Measurements from ENCODE around the gene PRRT2. TPM values are rescaled to one million over a fixed set of nuclear protein-coding genes. Genes with fewer than 3 reads are reported as not detected.

PRRT2 gene
- total and polyA plus RNA-seq, 10 of the 15 experiments (the other 5 are each of a cell fraction or from before 2014, with no cell fraction given): 0.08 to 0.49 (median 0.12) TPM; not detected in 4

DNA sequence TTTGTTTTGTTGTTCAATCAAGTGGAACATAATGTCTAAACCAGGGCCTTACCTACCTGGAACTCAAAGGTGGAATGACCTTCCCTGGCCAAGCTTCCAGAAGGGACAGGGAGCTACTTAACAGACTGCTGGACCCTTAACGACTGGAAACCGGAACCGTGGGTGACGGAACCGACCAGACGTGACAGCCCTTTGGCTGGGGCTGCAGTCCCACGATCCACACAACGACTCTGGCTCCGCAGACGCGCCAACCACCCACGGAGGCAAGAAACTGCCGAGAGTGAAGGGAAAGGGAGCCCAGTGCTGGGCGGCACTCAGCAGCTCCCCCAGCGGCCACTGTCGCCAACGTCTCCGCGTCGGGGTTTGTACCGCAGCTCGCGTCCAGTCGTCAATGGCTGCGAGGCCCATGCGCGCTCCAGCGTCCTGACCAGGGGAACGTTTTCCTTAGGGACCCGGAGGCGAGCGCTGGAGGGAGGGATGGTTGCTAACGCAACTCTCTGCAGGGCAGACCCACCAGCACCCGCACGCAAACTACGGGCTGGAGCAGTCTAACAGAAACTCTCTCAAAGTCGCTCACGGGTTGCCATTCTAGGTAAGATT, 27.0 kb upstream of the PRRT2 start (continued):
- TF ChIP-seq, protein P1, sequence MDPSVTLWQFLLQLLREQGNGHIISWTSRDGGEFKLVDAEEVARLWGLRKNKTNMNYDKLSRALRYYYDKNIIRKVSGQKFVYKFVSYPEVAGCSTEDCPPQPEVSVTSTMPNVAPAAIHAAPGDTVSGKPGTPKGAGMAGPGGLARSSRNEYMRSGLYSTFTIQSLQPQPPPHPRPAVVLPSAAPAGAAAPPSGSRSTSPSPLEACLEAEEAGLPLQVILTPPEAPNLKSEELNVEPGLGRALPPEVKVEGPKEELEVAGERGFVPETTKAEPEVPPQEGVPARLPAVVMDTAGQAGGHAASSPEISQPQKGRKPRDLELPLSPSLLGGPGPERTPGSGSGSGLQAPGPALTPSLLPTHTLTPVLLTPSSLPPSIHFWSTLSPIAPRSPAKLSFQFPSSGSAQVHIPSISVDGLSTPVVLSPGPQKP (IDR thresholded peaks at IDR 0.05; ENCODE audit: low read depth, low read length): no peak
- no peak for TF ChIP-seq TCF7 (IDR thresholded peaks at IDR 0.05; ENCODE audit: borderline replicate concordance)
- TF ChIP-seq RBBP5 (conservative IDR thresholded peaks at IDR 0.05): no peak
- TF ChIP-seq, protein P2, sequence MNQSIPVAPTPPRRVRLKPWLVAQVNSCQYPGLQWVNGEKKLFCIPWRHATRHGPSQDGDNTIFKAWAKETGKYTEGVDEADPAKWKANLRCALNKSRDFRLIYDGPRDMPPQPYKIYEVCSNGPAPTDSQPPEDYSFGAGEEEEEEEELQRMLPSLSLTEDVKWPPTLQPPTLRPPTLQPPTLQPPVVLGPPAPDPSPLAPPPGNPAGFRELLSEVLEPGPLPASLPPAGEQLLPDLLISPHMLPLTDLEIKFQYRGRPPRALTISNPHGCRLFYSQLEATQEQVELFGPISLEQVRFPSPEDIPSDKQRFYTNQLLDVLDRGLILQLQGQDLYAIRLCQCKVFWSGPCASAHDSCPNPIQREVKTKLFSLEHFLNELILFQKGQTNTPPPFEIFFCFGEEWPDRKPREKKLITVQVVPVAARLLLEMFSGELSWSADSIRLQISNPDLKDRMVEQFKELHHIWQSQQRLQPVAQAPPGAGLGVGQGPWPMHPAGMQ (IDR thresholded peaks at IDR 0.05; ENCODE audit: borderline replicate concordance): no peak
- TF ChIP-seq, protein P3, sequence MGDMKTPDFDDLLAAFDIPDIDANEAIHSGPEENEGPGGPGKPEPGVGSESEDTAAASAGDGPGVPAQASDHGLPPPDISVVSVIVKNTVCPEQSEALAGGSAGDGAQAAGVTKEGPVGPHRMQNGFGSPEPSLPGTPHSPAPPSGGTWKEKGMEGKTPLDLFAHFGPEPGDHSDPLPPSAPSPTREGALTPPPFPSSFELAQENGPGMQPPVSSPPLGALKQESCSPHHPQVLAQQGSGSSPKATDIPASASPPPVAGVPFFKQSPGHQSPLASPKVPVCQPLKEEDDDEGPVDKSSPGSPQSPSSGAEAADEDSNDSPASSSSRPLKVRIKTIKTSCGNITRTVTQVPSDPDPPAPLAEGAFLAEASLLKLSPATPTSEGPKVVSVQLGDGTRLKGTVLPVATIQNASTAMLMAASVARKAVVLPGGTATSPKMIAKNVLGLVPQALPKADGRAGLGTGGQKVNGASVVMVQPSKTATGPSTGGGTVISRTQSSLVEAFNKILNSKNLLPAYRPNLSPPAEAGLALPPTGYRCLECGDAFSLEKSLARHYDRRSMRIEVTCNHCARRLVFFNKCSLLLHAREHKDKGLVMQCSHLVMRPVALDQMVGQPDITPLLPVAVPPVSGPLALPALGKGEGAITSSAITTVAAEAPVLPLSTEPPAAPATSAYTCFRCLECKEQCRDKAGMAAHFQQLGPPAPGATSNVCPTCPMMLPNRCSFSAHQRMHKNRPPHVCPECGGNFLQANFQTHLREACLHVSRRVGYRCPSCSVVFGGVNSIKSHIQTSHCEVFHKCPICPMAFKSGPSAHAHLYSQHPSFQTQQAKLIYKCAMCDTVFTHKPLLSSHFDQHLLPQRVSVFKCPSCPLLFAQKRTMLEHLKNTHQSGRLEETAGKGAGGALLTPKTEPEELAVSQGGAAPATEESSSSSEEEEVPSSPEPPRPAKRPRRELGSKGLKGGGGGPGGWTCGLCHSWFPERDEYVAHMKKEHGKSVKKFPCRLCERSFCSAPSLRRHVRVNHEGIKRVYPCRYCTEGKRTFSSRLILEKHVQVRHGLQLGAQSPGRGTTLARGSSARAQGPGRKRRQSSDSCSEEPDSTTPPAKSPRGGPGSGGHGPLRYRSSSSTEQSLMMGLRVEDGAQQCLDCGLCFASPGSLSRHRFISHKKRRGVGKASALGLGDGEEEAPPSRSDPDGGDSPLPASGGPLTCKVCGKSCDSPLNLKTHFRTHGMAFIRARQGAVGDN (IDR thresholded peaks at IDR 0.05): no peak
- no peak for TF ChIP-seq SPI1 (IDR thresholded peaks at IDR 0.05; ENCODE audit: borderline replicate concordance, insufficient read depth, low read depth, low read length)
- peak; percentile 34; the same call in 1 of the 2 replicates for TF ChIP-seq SMC3 (IDR thresholded peaks at IDR 0.05; ENCODE audit: borderline replicate concordance, low read length)
- TF ChIP-seq NFXL1 (IDR thresholded peaks at IDR 0.05; ENCODE audit: borderline replicate concordance): no peak
- TF ChIP-seq SIN3A (IDR thresholded peaks at IDR 0.05; ENCODE audit: low read depth, low read length): no peak
- no peak for TF ChIP-seq PML (IDR thresholded peaks at IDR 0.05; ENCODE audit: low read length)
- no peak for TF ChIP-seq ESRRA (IDR thresholded peaks at IDR 0.05; ENCODE audit: low read length)
- no peak for TF ChIP-seq ZBED1 (IDR thresholded peaks at IDR 0.05; ENCODE audit: borderline replicate concordance)
- TF ChIP-seq, protein P4, sequence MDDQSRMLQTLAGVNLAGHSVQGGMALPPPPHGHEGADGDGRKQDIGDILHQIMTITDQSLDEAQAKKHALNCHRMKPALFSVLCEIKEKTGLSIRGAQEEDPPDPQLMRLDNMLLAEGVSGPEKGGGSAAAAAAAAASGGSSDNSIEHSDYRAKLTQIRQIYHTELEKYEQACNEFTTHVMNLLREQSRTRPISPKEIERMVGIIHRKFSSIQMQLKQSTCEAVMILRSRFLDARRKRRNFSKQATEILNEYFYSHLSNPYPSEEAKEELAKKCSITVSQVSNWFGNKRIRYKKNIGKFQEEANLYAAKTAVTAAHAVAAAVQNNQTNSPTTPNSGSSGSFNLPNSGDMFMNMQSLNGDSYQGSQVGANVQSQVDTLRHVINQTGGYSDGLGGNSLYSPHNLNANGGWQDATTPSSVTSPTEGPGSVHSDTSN (IDR thresholded peaks at IDR 0.05; ENCODE audit: insufficient replicate concordance, low read depth, low read length): no peak
- no peak for TF ChIP-seq SMARCA5 (IDR thresholded peaks at IDR 0.05)
- TF ChIP-seq CBX3 (IDR thresholded peaks at IDR 0.05; ENCODE audit: borderline replicate concordance, low read depth): no peak
- TF ChIP-seq IRF4 (IDR thresholded peaks at IDR 0.05; ENCODE audit: low read depth, low read length): 0 out of 2 replicates have a peak, but pooled peaks have one; percentile 30
- TF ChIP-seq NR2F1 (conservative IDR thresholded peaks at IDR 0.05): no peak
- 0 out of 2 replicates have a peak, but pooled peaks have one; percentile 36 for TF ChIP-seq POLR2A (IDR thresholded peaks at IDR 0.05; ENCODE audit: low read depth, low read length)
- no peak for TF ChIP-seq SIX5 (IDR thresholded peaks at IDR 0.05; ENCODE audit: low read depth, low read length, severe bottlenecking)
- no peak for TF ChIP-seq SMAD5 (IDR thresholded peaks at IDR 0.05; ENCODE audit: low read depth)
- TF ChIP-seq MYB (IDR thresholded peaks at IDR 0.05; ENCODE audit: borderline replicate concordance, low read depth, low read length): no peak
- TF ChIP-seq, protein P5, sequence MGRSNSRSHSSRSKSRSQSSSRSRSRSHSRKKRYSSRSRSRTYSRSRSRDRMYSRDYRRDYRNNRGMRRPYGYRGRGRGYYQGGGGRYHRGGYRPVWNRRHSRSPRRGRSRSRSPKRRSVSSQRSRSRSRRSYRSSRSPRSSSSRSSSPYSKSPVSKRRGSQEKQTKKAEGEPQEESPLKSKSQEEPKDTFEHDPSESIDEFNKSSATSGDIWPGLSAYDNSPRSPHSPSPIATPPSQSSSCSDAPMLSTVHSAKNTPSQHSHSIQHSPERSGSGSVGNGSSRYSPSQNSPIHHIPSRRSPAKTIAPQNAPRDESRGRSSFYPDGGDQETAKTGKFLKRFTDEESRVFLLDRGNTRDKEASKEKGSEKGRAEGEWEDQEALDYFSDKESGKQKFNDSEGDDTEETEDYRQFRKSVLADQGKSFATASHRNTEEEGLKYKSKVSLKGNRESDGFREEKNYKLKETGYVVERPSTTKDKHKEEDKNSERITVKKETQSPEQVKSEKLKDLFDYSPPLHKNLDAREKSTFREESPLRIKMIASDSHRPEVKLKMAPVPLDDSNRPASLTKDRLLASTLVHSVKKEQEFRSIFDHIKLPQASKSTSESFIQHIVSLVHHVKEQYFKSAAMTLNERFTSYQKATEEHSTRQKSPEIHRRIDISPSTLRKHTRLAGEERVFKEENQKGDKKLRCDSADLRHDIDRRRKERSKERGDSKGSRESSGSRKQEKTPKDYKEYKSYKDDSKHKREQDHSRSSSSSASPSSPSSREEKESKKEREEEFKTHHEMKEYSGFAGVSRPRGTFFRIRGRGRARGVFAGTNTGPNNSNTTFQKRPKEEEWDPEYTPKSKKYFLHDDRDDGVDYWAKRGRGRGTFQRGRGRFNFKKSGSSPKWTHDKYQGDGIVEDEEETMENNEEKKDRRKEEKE (IDR thresholded peaks at IDR 0.05): no peak

All from GM12878 (cell line).